GM04504 (cell line): ENCODE data around the gene PLEKHH1.
"Not testable (repeated sequence)": the region's sequence is repeated elsewhere in the genome, so short reads cannot be mapped to it uniquely, and the experiment has no call there.

Experiments used
- DNase-seq: peaks from one replicate; pipeline ENCODE4 v3.0.0-alpha.2; 2012; ENCODE audit warnings: low read depth

The PLEKHH1 gene

GRCh38 chr14:67533754-67534085 is 630 bp downstream of the PLEKHH1 start:
- no peak for DNase-seq

GRCh38 chr14:67536087-67536486 is 3.0 kb downstream of the PLEKHH1 start:
- no peak for DNase-seq

GRCh38 chr14:67537736-67538135 is 4.6 kb downstream of the PLEKHH1 start:
- no peak for DNase-seq

- no peak for DNase-seq
These were observed 5.4 kb downstream of the PLEKHH1 start for GRCh38 chr14:67538501-67538900.

- DNase-seq, result no peak
These were observed 6.0 kb downstream of the PLEKHH1 start for GRCh38 chr14:67539116-67539515.

GRCh38 chr14:67541448-67542387 is 8.6 kb downstream of the PLEKHH1 start:
- DNase-seq, result no peak

- not testable (repeated sequence) for DNase-seq
These were observed 9.5 kb downstream of the PLEKHH1 start for GRCh38 chr14:67542620-67543019.

- DNase-seq, result no peak
These were observed 11.5 kb downstream of the PLEKHH1 start for GRCh38 chr14:67544590-67544989.

- DNase-seq, result no peak
These were observed 14.2 kb downstream of the PLEKHH1 start for GRCh38 chr14:67547224-67547780.

- no peak for DNase-seq
These were observed 16.6 kb downstream of the PLEKHH1 start for GRCh38 chr14:67549734-67550133.

GRCh38 chr14:67551123-67551522 is 18.0 kb downstream of the PLEKHH1 start:
- no peak for DNase-seq

- DNase-seq, result no peak
These were observed 18.9 kb downstream of the PLEKHH1 start for GRCh38 chr14:67551940-67552339.

- DNase-seq, result no peak
These were observed 20.5 kb downstream of the PLEKHH1 start for GRCh38 chr14:67553547-67553946.

- no peak for DNase-seq
These were observed 21.3 kb downstream of the PLEKHH1 start for GRCh38 chr14:67554341-67554740.

- no peak for DNase-seq
These were observed 22.5 kb downstream of the PLEKHH1 start for GRCh38 chr14:67555518-67556090.

- no peak for DNase-seq
These were observed 23.6 kb downstream of the PLEKHH1 start for GRCh38 chr14:67556671-67557070.

- DNase-seq, result no peak
These were observed 24.0 kb downstream of the PLEKHH1 start for GRCh38 chr14:67557118-67557517.

- no peak for DNase-seq
These were observed 24.6 kb downstream of the PLEKHH1 start for GRCh38 chr14:67557656-67558055.

- no peak for DNase-seq
These were observed 26.5 kb downstream of the PLEKHH1 start for GRCh38 chr14:67559639-67560038.

GRCh38 chr14:67562025-67562775 is 29.1 kb downstream of the PLEKHH1 start:
- no peak for DNase-seq

- no peak for DNase-seq
These were observed 29.7 kb downstream of the PLEKHH1 start for GRCh38 chr14:67562776-67563150.

GRCh38 chr14:67564236-67564635 is 31.1 kb downstream of the PLEKHH1 start:
- DNase-seq, result no peak

- DNase-seq, result peak; percentile 11
These were observed 33.8 kb downstream of the PLEKHH1 start for GRCh38 chr14:67566908-67567307.
